Neutrophil (primary cell): ENCODE measurements around the gene SLC4A4.

Experiments
- H3K27ac ChIP-seq: fragments of 200-600 bp; sonication (generic); 2 replicates; pipeline ENCODE4 v1.5.1; 2016; ENCODE audit warnings: mild to moderate bottlenecking, moderate library complexity
- H3K27me3 ChIP-seq: fragments of 200-600 bp; sonication (generic); 2 replicates; pipeline ENCODE4 v1.6.0; 2016; ENCODE audit warnings: mild to moderate bottlenecking
- H3K36me3 ChIP-seq: fragments of 200-600 bp; sonication (generic); 2 replicates; pipeline ENCODE4 v1.5.1; 2017
- H3K4me1 ChIP-seq, 2 experiments: fragments of 200-600 bp in 1 of 2; sonication (generic) in 1 of 2; 1 replicate in 1 of 2; 2 replicates in 1 of 2; pipeline versions ENCODE4 v1.5.1 to v1.6.1; 2013 to 2016; ENCODE audit warnings: low read depth in 1 of 2, low read length in 1 of 2, mild to moderate bottlenecking in 1 of 2, moderate library complexity in 1 of 2; ENCODE audit not compliant: control insufficient read depth in 1 of 2, insufficient read depth in 1 of 2
- H3K4me3 ChIP-seq, 2 experiments: fragments of 200-600 bp in 1 of 2; sonication (generic) in 1 of 2; 1 replicate in 1 of 2; 2 replicates in 1 of 2; pipeline ENCODE4 v1.5.1; 2013 to 2016; ENCODE audit warnings: low read depth in 1 of 2, low read length in 1 of 2, mild to moderate bottlenecking in 1 of 2, moderate library complexity in 1 of 2
- H3K9me3 ChIP-seq: fragments of 200-600 bp; sonication (generic); 2 replicates; pipeline ENCODE4 v1.5.1; 2016
- TF ChIP-seq, protein P1 (sequence below): fragments of 200-600 bp; sonication (generic); IDR thresholded peaks from 2 replicates; pipeline ENCODE4 v1.5.1; 2016; ENCODE audit warnings: antibody characterized with exemption

The SLC4A4 gene

DNA sequence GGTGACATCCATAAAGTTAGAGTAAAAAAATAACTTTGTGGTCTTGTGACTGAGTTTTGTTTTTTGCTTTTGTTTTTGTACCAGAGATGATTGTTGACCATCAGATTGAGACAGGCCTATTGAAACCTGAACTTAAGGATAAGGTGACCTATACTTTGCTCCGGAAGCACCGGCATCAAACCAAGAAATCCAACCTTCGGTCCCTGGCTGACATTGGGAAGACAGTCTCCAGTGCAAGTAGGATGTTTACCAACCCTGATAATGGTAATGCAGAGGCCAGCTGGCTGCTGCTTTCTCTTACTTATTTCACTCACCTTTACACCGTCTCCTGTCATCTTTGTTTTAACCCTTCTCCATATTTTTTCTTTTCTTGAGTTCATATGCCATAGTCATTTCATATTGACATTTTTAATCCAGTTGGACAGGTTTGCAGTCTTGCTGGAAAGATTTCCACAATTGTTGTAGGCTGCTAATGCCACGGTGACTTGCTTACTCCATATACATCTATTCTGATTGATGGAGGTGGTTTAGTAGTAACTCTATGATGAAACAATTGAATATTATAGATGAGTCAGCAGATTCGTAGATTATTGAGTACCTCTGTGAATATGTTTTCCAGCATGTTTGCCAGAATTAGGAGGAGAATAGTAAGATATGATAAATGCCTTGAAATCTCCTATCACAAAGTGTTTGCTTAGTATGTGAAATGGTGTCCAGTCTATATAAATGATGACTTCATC, 18.3 kb downstream of the SLC4A4 start:
- Histone ChIP-seq H3K4me1 (no peaks in the 10 kb centered on the region), H3K4me3 (no peak overlapping the region), H3K9me3 (no peaks in the 10 kb centered on the region), H3K27ac (no peak overlapping the region), H3K27me3 (no peaks in the 10 kb centered on the region), H3K36me3 (no peaks in the 10 kb centered on the region)
- TF ChIP-seq, protein P1, sequence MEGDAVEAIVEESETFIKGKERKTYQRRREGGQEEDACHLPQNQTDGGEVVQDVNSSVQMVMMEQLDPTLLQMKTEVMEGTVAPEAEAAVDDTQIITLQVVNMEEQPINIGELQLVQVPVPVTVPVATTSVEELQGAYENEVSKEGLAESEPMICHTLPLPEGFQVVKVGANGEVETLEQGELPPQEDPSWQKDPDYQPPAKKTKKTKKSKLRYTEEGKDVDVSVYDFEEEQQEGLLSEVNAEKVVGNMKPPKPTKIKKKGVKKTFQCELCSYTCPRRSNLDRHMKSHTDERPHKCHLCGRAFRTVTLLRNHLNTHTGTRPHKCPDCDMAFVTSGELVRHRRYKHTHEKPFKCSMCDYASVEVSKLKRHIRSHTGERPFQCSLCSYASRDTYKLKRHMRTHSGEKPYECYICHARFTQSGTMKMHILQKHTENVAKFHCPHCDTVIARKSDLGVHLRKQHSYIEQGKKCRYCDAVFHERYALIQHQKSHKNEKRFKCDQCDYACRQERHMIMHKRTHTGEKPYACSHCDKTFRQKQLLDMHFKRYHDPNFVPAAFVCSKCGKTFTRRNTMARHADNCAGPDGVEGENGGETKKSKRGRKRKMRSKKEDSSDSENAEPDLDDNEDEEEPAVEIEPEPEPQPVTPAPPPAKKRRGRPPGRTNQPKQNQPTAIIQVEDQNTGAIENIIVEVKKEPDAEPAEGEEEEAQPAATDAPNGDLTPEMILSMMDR: no peak

DNA sequence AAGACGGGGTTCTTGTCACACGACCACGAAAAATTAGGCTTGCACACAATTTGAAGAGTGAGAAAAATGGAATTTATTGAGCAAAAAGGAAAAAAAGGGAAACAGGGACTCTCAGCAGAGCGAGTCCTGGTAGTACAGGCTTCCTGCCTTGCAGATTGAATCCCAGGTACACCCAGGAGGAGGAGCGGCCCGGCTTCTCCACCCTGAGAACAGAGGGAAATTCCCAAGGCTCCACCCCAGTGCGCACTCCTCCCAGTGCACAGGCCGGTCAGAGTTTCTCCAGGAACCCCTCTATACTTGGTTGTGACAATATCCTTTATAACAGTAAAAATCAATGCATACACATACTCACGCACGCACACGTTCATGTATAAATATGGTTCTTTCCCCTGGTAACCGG, 22.0 kb downstream of the SLC4A4 start:
- TF ChIP-seq, protein P1: no peak

GRCh38 chr4:71361476-71361875, 22.7 kb downstream of the SLC4A4 start:
- H3K27me3 ChIP-seq: no peaks in the 10 kb centered on the region
- H3K36me3 ChIP-seq: no peaks in the 10 kb centered on the region
- H3K9me3 ChIP-seq: no peaks in the 10 kb centered on the region
- no peaks in the 10 kb centered on the region for H3K4me1 ChIP-seq
- no peak overlapping the region for H3K27ac ChIP-seq
- H3K4me3 ChIP-seq: no peak overlapping the region
- TF ChIP-seq, protein P1: no peak

More for the DNA sequence above, 22.0 kb downstream of the SLC4A4 start:
- no peaks in the 10 kb centered on the region for H3K4me1 ChIP-seq
- H3K4me3 ChIP-seq: no peak overlapping the region
- no peaks in the 10 kb centered on the region for H3K9me3 ChIP-seq
- no peaks in the 10 kb centered on the region for H3K27me3 ChIP-seq
- no peaks in the 10 kb centered on the region for H3K36me3 ChIP-seq
- H3K27ac ChIP-seq: no peak overlapping the region

DNA sequence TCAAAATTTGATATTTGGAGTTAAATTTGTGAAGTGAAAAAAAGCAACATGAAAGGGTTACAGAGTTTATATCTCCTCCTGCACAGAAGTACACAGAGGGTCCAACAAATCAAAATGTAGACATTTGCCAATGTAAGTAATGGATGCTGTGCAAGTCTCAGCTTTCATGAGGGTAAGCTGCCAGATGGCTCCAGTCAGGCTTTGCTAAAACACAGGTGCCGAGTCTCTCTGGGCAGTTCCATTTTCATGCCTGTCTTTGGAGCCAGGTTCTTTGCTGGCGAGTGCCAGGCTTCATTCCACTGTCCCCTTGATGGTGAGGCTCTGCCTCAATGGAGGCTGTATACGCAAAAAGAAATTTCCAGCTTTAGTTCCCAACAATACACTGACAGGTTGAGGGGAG, 27.9 kb downstream of the SLC4A4 start:
- TF ChIP-seq, protein P1: no peak
- Histone ChIP-seq H3K27me3 (no peaks in the 10 kb centered on the region), H3K36me3 (no peaks in the 10 kb centered on the region), H3K4me1 (no peaks in the 10 kb centered on the region), H3K27ac (no peak overlapping the region), H3K4me3 (no peak overlapping the region), H3K9me3 (no peaks in the 10 kb centered on the region)

DNA sequence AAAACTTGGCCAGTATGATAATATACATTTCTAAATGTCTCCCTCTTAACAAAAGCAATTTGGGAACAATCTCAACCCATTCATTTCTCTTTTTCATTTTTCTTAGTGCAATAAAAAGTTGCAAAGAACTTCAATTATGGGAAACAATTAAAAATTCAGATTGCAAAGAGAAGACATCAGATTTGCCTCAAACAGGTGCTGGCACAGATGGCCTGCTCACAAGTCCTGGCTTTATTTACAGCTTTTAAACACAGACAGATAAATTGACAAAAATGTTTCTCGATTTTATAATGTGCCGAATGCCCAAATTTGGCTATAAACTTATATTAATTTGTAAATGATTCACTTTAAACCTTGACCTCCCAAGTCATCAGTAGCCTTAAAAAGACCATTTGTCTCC, 28.7 kb downstream of the SLC4A4 start:
- TF ChIP-seq, protein P1: no peak
- Histone ChIP-seq H3K4me1 (no peaks in the 10 kb centered on the region), H3K36me3 (no peaks in the 10 kb centered on the region), H3K27ac (no peak overlapping the region), H3K4me3 (no peak overlapping the region), H3K9me3 (no peaks in the 10 kb centered on the region), H3K27me3 (no peaks in the 10 kb centered on the region)
